Esophagus squamous epithelium (tissue), 5 donors: ENCODE measurements around the gene FHIT. TPM values are rescaled to one million over a fixed set of nuclear protein-coding genes. Genes with fewer than 3 reads are reported as not detected.

Experiments used
- DNase-seq: peaks from one replicate; lab custom pipeline; 2025; lab: John Stamatoyannopoulos, UW
- H3K27ac ChIP-seq, 4 donors: fragments of 200-600 bp; sonication (generic); one replicate each; pipeline ENCODE4 v1.5.1; 2016 to 2019; ENCODE audit warnings: mild to moderate bottlenecking in 1 of 4
- H3K27me3 ChIP-seq, 4 donors: fragments of 200-600 bp; sonication (generic); 1 replicate in 3 of 4; 2 replicates in 1 of 4; pipeline versions ENCODE4 v1.5.1 to v1.6.0; 2017 to 2021; ENCODE audit warnings: antibody characterized with exemption in 1 of 4
- H3K36me3 ChIP-seq, 3 donors: fragments of 200-600 bp; sonication (generic); one replicate each; pipeline ENCODE4 v1.5.1; 2016 to 2019
- H3K4me1 ChIP-seq, 3 donors: fragments of 200-600 bp; sonication (generic); one replicate each; pipeline ENCODE4 v1.5.1; 2017 to 2019
- H3K4me3 ChIP-seq, 4 donors: fragments of 200-600 bp; sonication (generic); 1 replicate in 3 of 4; 2 replicates in 1 of 4; pipeline ENCODE4 v1.5.1; 2016 to 2019; ENCODE audit warnings: mild to moderate bottlenecking in 2 of 4, moderate library complexity in 1 of 4
- H3K9me3 ChIP-seq, 3 donors: fragments of 200-600 bp; sonication (generic); one replicate each; pipeline ENCODE4 v1.5.1; 2016 to 2019
- POLR2A ChIP-seq, 4 donors: fragments of 450-650 bp; IDR thresholded peaks; one replicate each; pipeline ENCODE4 v1.6.1; 2017; ENCODE audit warnings: antibody characterized with exemption in 4 of 4, mild to moderate bottlenecking in 4 of 4, moderate library complexity in 3 of 4
- WGBS, 2 donors: methylation state at CpG; one replicate each; pipeline ENCODE4 v1.1.5; 2018; 5-methylcytosine and 5-hydroxymethylcytosine counted together
- intact Hi-C: fragments of 100-400 bp; cut with DNase I; formaldehyde crosslinking; loops from one replicate; pipeline ENCODE4 v1.15.0; 2022
- total RNA-seq, 4 donors: library from RNA; depleted of rRNA; stranded (reverse); fragments of >200 nt; gene quantifications; one replicate each; pipeline ENCODE4 v1.1.0, GENCODE V29; 2016
- TF ChIP-seq, protein P1 (sequence below), 6 experiments: fragments of 450-650 bp in 4 of 6; fragments of 200-600 bp in 2 of 6; sonication (generic) in 2 of 6; IDR thresholded peaks; one replicate each; pipeline ENCODE4 v1.5.1; 2016 to 2019; ENCODE audit warnings: antibody characterized with exemption in 6 of 6, mild to moderate bottlenecking in 4 of 6, moderate library complexity in 4 of 6
- donor health status: DM: yes; HTN: yes; CAD: no.

The FHIT gene
- total RNA-seq, 4 donors from 2014 or later, result 0.64 to 5.7 (median 3.1) TPM

GRCh38 chr3:59733041-59733809 lies 1518.0 kb downstream of the FHIT start:
- Histone ChIP-seq H3K4me3 (no peak overlapping the region), H3K36me3 (no peaks in the 10 kb centered on the region), H3K27me3 (no peaks in the 10 kb centered on the region), H3K27ac (no peak overlapping the region), H3K9me3 (no peaks in the 10 kb centered on the region), H3K4me1 (no peaks in the 10 kb centered on the region)
- no peak for DNase-seq
- TF ChIP-seq, protein P1, sequence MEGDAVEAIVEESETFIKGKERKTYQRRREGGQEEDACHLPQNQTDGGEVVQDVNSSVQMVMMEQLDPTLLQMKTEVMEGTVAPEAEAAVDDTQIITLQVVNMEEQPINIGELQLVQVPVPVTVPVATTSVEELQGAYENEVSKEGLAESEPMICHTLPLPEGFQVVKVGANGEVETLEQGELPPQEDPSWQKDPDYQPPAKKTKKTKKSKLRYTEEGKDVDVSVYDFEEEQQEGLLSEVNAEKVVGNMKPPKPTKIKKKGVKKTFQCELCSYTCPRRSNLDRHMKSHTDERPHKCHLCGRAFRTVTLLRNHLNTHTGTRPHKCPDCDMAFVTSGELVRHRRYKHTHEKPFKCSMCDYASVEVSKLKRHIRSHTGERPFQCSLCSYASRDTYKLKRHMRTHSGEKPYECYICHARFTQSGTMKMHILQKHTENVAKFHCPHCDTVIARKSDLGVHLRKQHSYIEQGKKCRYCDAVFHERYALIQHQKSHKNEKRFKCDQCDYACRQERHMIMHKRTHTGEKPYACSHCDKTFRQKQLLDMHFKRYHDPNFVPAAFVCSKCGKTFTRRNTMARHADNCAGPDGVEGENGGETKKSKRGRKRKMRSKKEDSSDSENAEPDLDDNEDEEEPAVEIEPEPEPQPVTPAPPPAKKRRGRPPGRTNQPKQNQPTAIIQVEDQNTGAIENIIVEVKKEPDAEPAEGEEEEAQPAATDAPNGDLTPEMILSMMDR (IDR thresholded peaks at IDR 0.05), result no peak
- TF ChIP-seq POLR2A (IDR thresholded peaks at IDR 0.05), result no peak
- intact Hi-C loops, result no loop called here
- 82 to 88% methylated on average over 6 of the region's 6 CpGs for whole genome bisulfite sequencing, 2 donors

DNA sequence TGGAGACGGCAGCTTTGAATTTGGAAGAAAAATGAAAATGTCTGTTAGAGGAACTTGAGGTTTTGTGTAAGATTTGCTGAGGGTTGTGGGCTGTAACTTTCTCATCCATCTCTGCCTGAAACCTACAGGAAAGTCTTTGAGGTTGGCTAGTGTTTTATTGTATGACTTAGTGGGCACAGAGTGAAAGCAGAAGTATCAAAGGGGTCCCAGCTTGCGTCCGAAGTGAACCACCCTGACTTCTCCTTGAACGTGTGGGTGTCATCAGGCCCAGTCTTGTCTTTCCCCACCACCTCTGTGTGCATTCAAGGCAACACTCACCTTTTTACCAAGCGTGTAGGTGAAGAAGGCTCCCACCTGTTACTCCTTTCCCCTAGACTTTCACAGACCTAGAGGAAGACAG lies 1519.3 kb downstream of the FHIT start:
- no peak overlapping the region for H3K4me3 ChIP-seq
- DNase-seq, result no peak
- intact Hi-C loops, result no loop called here
- H3K27ac ChIP-seq, result no peak overlapping the region
- H3K36me3 ChIP-seq, result no peaks in the 10 kb centered on the region
- no peaks in the 10 kb centered on the region for H3K27me3 ChIP-seq
- WGBS, 2 donors, result 59 to 70% methylated on average over 5 of the region's 5 CpGs
- no peak for TF ChIP-seq POLR2A (IDR thresholded peaks at IDR 0.05)
- TF ChIP-seq, protein P1 (IDR thresholded peaks at IDR 0.05), result no peak
- H3K4me1 ChIP-seq, result no peaks in the 10 kb centered on the region
- H3K9me3 ChIP-seq, result no peaks in the 10 kb centered on the region

GRCh38 chr3:59730591-59730990 lies 1520.7 kb downstream of the FHIT start:
- WGBS, 2 donors, result 88 to 93% methylated on average over 4 of the region's 4 CpGs
- TF ChIP-seq, protein P1 (IDR thresholded peaks at IDR 0.05), result no peak
- TF ChIP-seq POLR2A (IDR thresholded peaks at IDR 0.05), result no peak
- H3K36me3 ChIP-seq, result no peaks in the 10 kb centered on the region
- H3K9me3 ChIP-seq, result no peaks in the 10 kb centered on the region
- intact Hi-C loops, result no loop called here
- no peak overlapping the region for H3K4me3 ChIP-seq
- H3K27me3 ChIP-seq, result no peaks in the 10 kb centered on the region
- no peak for DNase-seq
- H3K4me1 ChIP-seq, result no peaks in the 10 kb centered on the region
- no peak overlapping the region for H3K27ac ChIP-seq

GRCh38 chr3:59728587-59728908 lies 1522.7 kb downstream of the FHIT start:
- no peak overlapping the region for H3K27ac ChIP-seq
- no peaks in the 10 kb centered on the region for H3K4me1 ChIP-seq
- no peaks in the 10 kb centered on the region for H3K27me3 ChIP-seq
- intact Hi-C loops, result no loop called here
- TF ChIP-seq, protein P1 (IDR thresholded peaks at IDR 0.05), result no peak
- TF ChIP-seq POLR2A (IDR thresholded peaks at IDR 0.05), result no peak
- no peaks in the 10 kb centered on the region for H3K9me3 ChIP-seq
- no peak overlapping the region for H3K4me3 ChIP-seq
- no peak for DNase-seq
- no peaks in the 10 kb centered on the region for H3K36me3 ChIP-seq

DNA sequence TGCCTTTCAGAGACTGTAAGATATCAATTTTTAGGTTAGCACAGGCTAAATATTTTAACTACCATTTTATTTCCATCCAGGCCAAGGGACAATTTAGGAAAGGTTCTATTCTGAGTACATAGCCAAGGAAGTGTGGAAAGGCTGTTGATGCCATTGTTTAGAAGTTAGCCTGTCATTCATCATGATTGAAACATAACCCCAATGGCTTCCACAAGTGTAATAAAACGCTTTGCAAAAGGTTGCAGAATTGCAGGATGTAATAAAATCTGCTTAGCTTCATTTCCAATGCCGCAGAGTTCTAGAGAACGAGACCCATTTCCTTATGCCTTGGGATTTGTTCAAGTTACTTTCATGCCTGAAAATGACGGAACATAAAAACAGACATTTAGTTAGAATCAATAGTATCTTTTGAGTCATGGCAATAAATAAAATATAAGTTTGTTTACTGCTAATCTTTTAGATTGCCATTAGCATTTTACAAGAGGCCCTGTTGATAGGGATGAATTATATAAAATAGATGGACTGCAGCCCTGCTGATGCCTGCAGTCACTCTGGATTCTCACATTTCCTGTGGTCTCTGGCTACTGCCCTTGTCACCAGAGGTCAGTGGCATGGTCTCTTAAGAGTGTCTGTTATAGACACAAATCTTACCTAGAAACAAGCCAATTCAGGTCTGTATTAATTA lies 1523.2 kb downstream of the FHIT start:
- WGBS, 2 donors, result 86 to 92% methylated on average over 4 of the region's 4 CpGs
- TF ChIP-seq, protein P1 (IDR thresholded peaks at IDR 0.05), result no peak
- TF ChIP-seq POLR2A (IDR thresholded peaks at IDR 0.05), result no peak
- Histone ChIP-seq H3K36me3 (no peaks in the 10 kb centered on the region), H3K27me3 (no peaks in the 10 kb centered on the region), H3K27ac (no peak overlapping the region), H3K4me3 (no peak overlapping the region), H3K9me3 (no peaks in the 10 kb centered on the region), H3K4me1 (no peaks in the 10 kb centered on the region)
- DNase-seq, result no peak
- intact Hi-C loops, result no loop called here
